SK-N-SH treated with all-trans-retinoic acid at 6 μM for 48 hours (cell line): Measurements from ENCODE around the gene CTSH.

ENCODE experiments used
- ATAC-seq: fragments of 200-7000 bp; cut with Tn5 transposase; 3 replicates; pipeline ENCODE4 v1.9.1; 2020; ENCODE audit warnings: mild to moderate bottlenecking, moderate library complexity
- ARNTL ChIP-seq: fragments of 450-650 bp; formaldehyde crosslinking; IDR thresholded peaks from 2 replicates; pipeline ENCODE4 v1.5.0; 2020; ENCODE audit warnings: low read depth, mild to moderate bottlenecking, moderate library complexity, borderline replicate concordance
- BACH2 ChIP-seq: fragments of 250-450 bp; sonication (Bioruptor Pico); IDR thresholded peaks from 2 replicates; pipeline ENCODE4 v1.9.0; 2021; ENCODE audit warnings: mild to moderate bottlenecking, borderline replicate concordance
- CREB5 ChIP-seq: fragments of 250-450 bp; sonication (Bioruptor Pico); IDR thresholded peaks from 2 replicates; pipeline ENCODE4 v1.5.1; 2020; ENCODE audit warnings: low read depth, mild to moderate bottlenecking, moderate library complexity
- CSDC2 ChIP-seq: fragments of 250-450 bp; sonication (Bioruptor Pico); IDR thresholded peaks from 2 replicates; pipeline ENCODE4 v1.5.0; 2020; ENCODE audit warnings: mild to moderate bottlenecking, moderate library complexity
- ESRRG ChIP-seq: fragments of 250-450 bp; sonication (Bioruptor Pico); IDR thresholded peaks from 2 replicates; pipeline ENCODE4 v1.6.1; 2021; ENCODE audit warnings: mild to moderate bottlenecking
- GLIS3 ChIP-seq: fragments of 250-450 bp; sonication (Bioruptor Pico); IDR thresholded peaks from 2 replicates; pipeline ENCODE4 v1.5.0; 2020; ENCODE audit warnings: mild to moderate bottlenecking, moderate library complexity
- ISL1 ChIP-seq: fragments of 250-450 bp; sonication (Bioruptor Pico); IDR thresholded peaks from 2 replicates; pipeline ENCODE4 v2.1.2; 2022; ENCODE audit warnings: mild to moderate bottlenecking, moderate library complexity
- OSR1 ChIP-seq: fragments of 250-450 bp; sonication (Bioruptor Pico); IDR thresholded peaks from 2 replicates; pipeline ENCODE4 v1.8.0; 2022; ENCODE audit warnings: moderate library complexity, mild to moderate bottlenecking, inconsistent platforms
- PPARA ChIP-seq: fragments of 250-450 bp; sonication (Bioruptor Pico); IDR thresholded peaks from 2 replicates; pipeline ENCODE4 v1.5.0; 2020; ENCODE audit warnings: mild to moderate bottlenecking, borderline replicate concordance
- RARB ChIP-seq: fragments of 250-450 bp; sonication (Bioruptor Pico); IDR thresholded peaks from 2 replicates; pipeline ENCODE4 v1.8.0; 2021; ENCODE audit warnings: mild to moderate bottlenecking, moderate library complexity
- TCF4 ChIP-seq: fragments of 250-450 bp; sonication (Bioruptor Pico); IDR thresholded peaks from 2 replicates; pipeline ENCODE4 v1.8.0; 2021; ENCODE audit warnings: mild to moderate bottlenecking, moderate library complexity, borderline replicate concordance
- TOX ChIP-seq: fragments of 250-450 bp; sonication (Bioruptor Pico); IDR thresholded peaks from 2 replicates; pipeline ENCODE4 v1.8.0; 2021; ENCODE audit warnings: mild to moderate bottlenecking, moderate library complexity, borderline replicate concordance
- ZC3H10 ChIP-seq: fragments of 250-450 bp; sonication (Bioruptor Pico); IDR thresholded peaks from 2 replicates; pipeline ENCODE4 v1.5.1; 2021; ENCODE audit warnings: mild to moderate bottlenecking, moderate library complexity
- ZFP3 ChIP-seq: fragments of 250-450 bp; sonication (Bioruptor Pico); IDR thresholded peaks from 2 replicates; pipeline ENCODE4 v1.5.0; 2020; ENCODE audit warnings: mild to moderate bottlenecking, moderate library complexity
- ZFP30 ChIP-seq: fragments of 450-650 bp; formaldehyde crosslinking; IDR thresholded peaks from 2 replicates; pipeline ENCODE4 v1.5.0; 2022; ENCODE audit warnings: mild to moderate bottlenecking, moderate library complexity
- ZNF565 ChIP-seq: fragments of 450-650 bp; formaldehyde crosslinking; conservative IDR thresholded peaks from 2 replicates; pipeline ENCODE4 v1.5.0; 2020; ENCODE audit warnings: low read depth, mild to moderate bottlenecking, moderate library complexity
- ZNF70 ChIP-seq: fragments of 450-650 bp; formaldehyde crosslinking; IDR thresholded peaks from 2 replicates; pipeline ENCODE4 v1.5.0; 2020; ENCODE audit warnings: mild to moderate bottlenecking, moderate library complexity
- ZNF8 ChIP-seq: fragments of 450-650 bp; formaldehyde crosslinking; IDR thresholded peaks from 2 replicates; pipeline ENCODE4 v1.5.0; 2020; ENCODE audit warnings: mild to moderate bottlenecking, moderate library complexity
- TF ChIP-seq, protein P1 (sequence below): fragments of 250-450 bp; sonication (Bioruptor Pico); IDR thresholded peaks from 2 replicates; pipeline ENCODE4 v1.8.0; 2021; ENCODE audit warnings: low read depth, mild to moderate bottlenecking, moderate library complexity, borderline replicate concordance
- TF ChIP-seq, protein P2 (sequence below): fragments of 250-450 bp; sonication (Bioruptor Pico); IDR thresholded peaks from 2 replicates; pipeline ENCODE4 v1.8.0; 2020; ENCODE audit warnings: mild to moderate bottlenecking, moderate library complexity, borderline replicate concordance
- TF ChIP-seq, protein P3 (sequence below): fragments of 250-450 bp; sonication (Bioruptor Pico); IDR thresholded peaks from 2 replicates; pipeline ENCODE4 v1.5.0; 2020; ENCODE audit warnings: mild to moderate bottlenecking, moderate library complexity
- TF ChIP-seq, protein P4 (sequence below): fragments of 250-450 bp; sonication (Bioruptor Pico); IDR thresholded peaks from 2 replicates; pipeline ENCODE4 v1.5.1; 2021; ENCODE audit warnings: mild to moderate bottlenecking, moderate library complexity

Gene CTSH

GRCh38 chr15:78922527-78922926, 22.3 kb downstream of the CTSH start:
- TF ChIP-seq ZFP3 (CRISPR knock-in tag) = no peak
- TF ChIP-seq BACH2 (CRISPR knock-in tag) = no peak
- TF ChIP-seq ZFP30 (CRISPR knock-in tag) = no peak
- no peak for TF ChIP-seq RARB
- no peak for TF ChIP-seq ZNF70 (CRISPR knock-in tag)
- TF ChIP-seq, protein P1, sequence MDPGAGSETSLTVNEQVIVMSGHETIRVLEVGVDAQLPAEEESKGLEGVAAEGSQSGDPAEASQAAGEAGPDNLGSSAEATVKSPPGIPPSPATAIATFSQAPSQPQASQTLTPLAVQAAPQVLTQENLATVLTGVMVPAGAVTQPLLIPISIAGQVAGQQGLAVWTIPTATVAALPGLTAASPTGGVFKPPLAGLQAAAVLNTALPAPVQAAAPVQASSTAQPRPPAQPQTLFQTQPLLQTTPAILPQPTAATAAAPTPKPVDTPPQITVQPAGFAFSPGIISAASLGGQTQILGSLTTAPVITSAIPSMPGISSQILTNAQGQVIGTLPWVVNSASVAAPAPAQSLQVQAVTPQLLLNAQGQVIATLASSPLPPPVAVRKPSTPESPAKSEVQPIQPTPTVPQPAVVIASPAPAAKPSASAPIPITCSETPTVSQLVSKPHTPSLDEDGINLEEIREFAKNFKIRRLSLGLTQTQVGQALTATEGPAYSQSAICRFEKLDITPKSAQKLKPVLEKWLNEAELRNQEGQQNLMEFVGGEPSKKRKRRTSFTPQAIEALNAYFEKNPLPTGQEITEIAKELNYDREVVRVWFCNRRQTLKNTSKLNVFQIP (CRISPR knock-in tag) = no peak
- no peak for TF ChIP-seq CSDC2 (CRISPR knock-in tag)
- TF ChIP-seq TCF4 = no peak
- TF ChIP-seq TOX = no peak
- TF ChIP-seq ZC3H10 (CRISPR knock-in tag) = no peak
- no peak for TF ChIP-seq PPARA (CRISPR knock-in tag)
- no peak for TF ChIP-seq CREB5 (CRISPR knock-in tag)
- no peak for TF ChIP-seq ESRRG (CRISPR knock-in tag)
- no peak for TF ChIP-seq ARNTL (CRISPR knock-in tag)
- no peak for TF ChIP-seq GLIS3 (CRISPR knock-in tag)
- TF ChIP-seq OSR1 (CRISPR knock-in tag) = no peak
- no peak for TF ChIP-seq ZNF8 (CRISPR knock-in tag)
- TF ChIP-seq ZNF565 = no peak
- TF ChIP-seq, all 23 proteins: peak for 0
- no peak for ATAC-seq

DNA sequence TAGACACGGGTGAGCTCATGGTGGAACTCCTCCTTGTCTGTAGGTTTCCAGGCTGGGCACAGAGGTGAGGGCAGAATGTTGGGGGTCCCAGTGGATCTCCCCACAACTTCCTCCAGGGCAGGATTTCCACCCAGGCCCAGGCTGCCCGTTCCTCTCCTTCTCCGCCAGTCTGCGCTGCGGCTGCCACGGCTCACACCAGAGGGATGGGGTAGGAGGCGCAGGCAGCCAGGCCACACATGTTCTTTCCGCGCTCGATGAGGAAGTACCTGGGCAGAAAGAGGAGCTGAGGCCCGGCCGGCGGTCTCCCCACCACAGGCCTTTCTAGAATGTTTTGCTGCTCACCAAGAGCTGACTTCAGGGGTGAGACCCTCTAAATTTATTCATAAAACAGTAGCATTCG, 22.9 kb downstream of the CTSH start:
- TF ChIP-seq, protein P2, sequence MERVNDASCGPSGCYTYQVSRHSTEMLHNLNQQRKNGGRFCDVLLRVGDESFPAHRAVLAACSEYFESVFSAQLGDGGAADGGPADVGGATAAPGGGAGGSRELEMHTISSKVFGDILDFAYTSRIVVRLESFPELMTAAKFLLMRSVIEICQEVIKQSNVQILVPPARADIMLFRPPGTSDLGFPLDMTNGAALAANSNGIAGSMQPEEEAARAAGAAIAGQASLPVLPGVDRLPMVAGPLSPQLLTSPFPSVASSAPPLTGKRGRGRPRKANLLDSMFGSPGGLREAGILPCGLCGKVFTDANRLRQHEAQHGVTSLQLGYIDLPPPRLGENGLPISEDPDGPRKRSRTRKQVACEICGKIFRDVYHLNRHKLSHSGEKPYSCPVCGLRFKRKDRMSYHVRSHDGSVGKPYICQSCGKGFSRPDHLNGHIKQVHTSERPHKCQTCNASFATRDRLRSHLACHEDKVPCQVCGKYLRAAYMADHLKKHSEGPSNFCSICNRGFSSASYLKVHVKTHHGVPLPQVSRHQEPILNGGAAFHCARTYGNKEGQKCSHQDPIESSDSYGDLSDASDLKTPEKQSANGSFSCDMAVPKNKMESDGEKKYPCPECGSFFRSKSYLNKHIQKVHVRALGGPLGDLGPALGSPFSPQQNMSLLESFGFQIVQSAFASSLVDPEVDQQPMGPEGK (CRISPR knock-in tag) = no peak
- TF ChIP-seq ZNF8 (CRISPR knock-in tag) (no peak), ISL1 (CRISPR knock-in tag) (no peak), TCF4 (no peak), ZC3H10 (CRISPR knock-in tag) (no peak), RARB (no peak), GLIS3 (CRISPR knock-in tag) (no peak), CREB5 (CRISPR knock-in tag) (no peak), ZNF70 (CRISPR knock-in tag) (no peak), TOX (no peak)
- TF ChIP-seq, protein P3, sequence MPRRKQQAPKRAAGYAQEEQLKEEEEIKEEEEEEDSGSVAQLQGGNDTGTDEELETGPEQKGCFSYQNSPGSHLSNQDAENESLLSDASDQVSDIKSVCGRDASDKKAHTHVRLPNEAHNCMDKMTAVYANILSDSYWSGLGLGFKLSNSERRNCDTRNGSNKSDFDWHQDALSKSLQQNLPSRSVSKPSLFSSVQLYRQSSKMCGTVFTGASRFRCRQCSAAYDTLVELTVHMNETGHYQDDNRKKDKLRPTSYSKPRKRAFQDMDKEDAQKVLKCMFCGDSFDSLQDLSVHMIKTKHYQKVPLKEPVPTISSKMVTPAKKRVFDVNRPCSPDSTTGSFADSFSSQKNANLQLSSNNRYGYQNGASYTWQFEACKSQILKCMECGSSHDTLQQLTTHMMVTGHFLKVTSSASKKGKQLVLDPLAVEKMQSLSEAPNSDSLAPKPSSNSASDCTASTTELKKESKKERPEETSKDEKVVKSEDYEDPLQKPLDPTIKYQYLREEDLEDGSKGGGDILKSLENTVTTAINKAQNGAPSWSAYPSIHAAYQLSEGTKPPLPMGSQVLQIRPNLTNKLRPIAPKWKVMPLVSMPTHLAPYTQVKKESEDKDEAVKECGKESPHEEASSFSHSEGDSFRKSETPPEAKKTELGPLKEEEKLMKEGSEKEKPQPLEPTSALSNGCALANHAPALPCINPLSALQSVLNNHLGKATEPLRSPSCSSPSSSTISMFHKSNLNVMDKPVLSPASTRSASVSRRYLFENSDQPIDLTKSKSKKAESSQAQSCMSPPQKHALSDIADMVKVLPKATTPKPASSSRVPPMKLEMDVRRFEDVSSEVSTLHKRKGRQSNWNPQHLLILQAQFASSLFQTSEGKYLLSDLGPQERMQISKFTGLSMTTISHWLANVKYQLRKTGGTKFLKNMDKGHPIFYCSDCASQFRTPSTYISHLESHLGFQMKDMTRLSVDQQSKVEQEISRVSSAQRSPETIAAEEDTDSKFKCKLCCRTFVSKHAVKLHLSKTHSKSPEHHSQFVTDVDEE = no peak
- TF ChIP-seq, protein P4, sequence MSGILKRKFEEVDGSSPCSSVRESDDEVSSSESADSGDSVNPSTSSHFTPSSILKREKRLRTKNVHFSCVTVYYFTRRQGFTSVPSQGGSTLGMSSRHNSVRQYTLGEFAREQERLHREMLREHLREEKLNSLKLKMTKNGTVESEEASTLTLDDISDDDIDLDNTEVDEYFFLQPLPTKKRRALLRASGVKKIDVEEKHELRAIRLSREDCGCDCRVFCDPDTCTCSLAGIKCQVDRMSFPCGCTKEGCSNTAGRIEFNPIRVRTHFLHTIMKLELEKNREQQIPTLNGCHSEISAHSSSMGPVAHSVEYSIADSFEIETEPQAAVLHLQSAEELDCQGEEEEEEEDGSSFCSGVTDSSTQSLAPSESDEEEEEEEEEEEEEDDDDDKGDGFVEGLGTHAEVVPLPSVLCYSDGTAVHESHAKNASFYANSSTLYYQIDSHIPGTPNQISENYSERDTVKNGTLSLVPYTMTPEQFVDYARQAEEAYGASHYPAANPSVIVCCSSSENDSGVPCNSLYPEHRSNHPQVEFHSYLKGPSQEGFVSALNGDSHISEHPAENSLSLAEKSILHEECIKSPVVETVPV = no peak

More for the DNA sequence above, 22.9 kb downstream of the CTSH start:
- no peak for ATAC-seq
